ENCODE measurements around the gene MAMLD1. TPM values are rescaled to one million over a fixed set of nuclear protein-coding genes. Genes with fewer than 3 reads are reported as not detected.
A peak's percentile ranks its signal among the peaks of the same experiment; 100 is the strongest.

Gene MAMLD1
- total and polyA plus RNA-seq, 2 donors (not counting 3 experiments of a cell fraction or from before 2014, with no cell fraction given) = 2.5 to 5.6 TPM

DNA sequence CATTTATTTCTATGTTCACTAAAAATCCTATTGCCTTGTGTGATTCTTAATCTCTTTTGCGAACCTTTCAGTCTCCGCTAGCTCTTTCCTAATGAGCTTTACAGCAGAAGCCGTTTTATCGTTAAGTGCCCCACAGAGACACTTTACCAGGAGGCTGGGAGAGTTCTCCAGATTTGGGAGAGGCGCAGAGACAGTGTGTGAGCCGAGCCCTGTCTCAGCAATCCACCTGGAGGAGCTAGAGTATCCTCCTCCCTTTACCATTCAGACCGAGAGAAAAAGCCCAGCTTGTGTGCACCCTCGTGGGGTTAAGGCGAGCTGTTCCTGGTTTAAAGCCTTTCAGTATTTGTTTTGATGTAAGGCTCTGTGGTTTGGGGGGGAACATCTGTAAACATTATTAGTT lies 150.4 kb downstream of the MAMLD1 start:
- ChIA-PET POLR2A (no interaction called here), CTCF (interaction anchor here (1.4 kb wide), 1 partner anchor 9 kb away, joined by 3 read pairs; no protein-coding TSS in a partner anchor)
- H3K9ac ChIP-seq (replicated peaks; ENCODE audit: extremely low read depth, insufficient read depth, low read length) = no peak overlapping the region
- dilution Hi-C loops (cut with MboI; ENCODE audit: extremely low pct_ligation_motif_present, low sequenced_read_pairs) (no loop called here), intact Hi-C loops (cut with micrococcal nuclease) (no loop called here)
- no peaks in the 10 kb centered on the region for H3K9me3 ChIP-seq (replicated peaks; ENCODE audit: control insufficient read depth, insufficient read depth, low read length)
- H3K27me3 ChIP-seq (ENCODE audit: control insufficient read depth in 2 of 2, insufficient read depth in 2 of 2, low read length in 2 of 2) = no peaks in the 10 kb centered on the region
- H3K27ac ChIP-seq (ENCODE audit: insufficient read depth, low read depth, low read length) = no peak overlapping the region
- H3K4me1 ChIP-seq (ENCODE audit: control insufficient read depth, extremely low read depth, insufficient read depth, low read length) = peaks cover 9% of the 10 kb centered on the region
- no peak overlapping the region for H3K4me2 ChIP-seq (ENCODE audit: insufficient read depth, low read length)
- no peaks in the 10 kb centered on the region for H3K36me3 ChIP-seq (ENCODE audit: control insufficient read depth in 2 of 2, extremely low read depth in 1 of 2, insufficient read depth in 2 of 2, low read length in 2 of 2)
- DNase-seq (ENCODE audit: low read depth, low spot score) (no peak), FAIRE-seq (no peak)
- H4K20me1 ChIP-seq (replicated peaks; ENCODE audit: control insufficient read depth, extremely low read depth, insufficient read depth, low read length) = no peaks in the 10 kb centered on the region
- BruUV-seq (replicated peaks) = TSS peak; percentile 28
- no peak overlapping the region for H2AFZ ChIP-seq (ENCODE audit: low read depth, low read length)
- no peaks in the 10 kb centered on the region for H3K9me1 ChIP-seq (replicated peaks; ENCODE audit: control insufficient read depth, extremely low read depth, insufficient read depth, low read length)
- H3K79me2 ChIP-seq (ENCODE audit: control insufficient read depth, insufficient read depth, low read length) = no peaks in the 10 kb centered on the region
- H3K4me3 ChIP-seq (replicated peaks in 1 of 3; ENCODE audit: insufficient read depth in 1 of 3, low read depth in 1 of 3, low read length in 3 of 3) = no peak overlapping the region
- TF ChIP-seq, protein P1, sequence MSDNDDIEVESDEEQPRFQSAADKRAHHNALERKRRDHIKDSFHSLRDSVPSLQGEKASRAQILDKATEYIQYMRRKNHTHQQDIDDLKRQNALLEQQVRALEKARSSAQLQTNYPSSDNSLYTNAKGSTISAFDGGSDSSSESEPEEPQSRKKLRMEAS (IDR thresholded peaks at IDR 0.05; ENCODE audit: insufficient read depth, insufficient read length) = no peak

DNA sequence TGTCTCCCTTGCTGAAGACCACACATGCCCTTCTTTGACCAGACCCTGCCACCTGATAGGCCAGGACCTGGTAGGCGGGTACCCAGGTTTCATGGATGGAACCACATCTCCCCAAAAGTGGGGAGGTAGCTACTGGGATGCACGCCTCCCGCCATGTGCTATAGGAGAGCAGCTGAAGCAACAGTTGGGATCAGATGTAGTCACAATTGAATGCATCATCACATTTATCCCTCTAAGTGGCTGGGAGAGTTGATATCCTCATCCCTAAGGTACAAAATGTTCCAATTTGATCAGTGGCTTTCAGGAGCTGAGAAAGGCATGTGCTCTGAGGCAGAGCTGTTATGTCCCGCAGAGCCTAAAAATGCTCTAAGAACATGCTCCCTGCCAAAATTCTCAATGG lies 151.3 kb downstream of the MAMLD1 start:
- Histone ChIP-seq H3K36me3 (ENCODE audit: control insufficient read depth in 2 of 2, extremely low read depth in 1 of 2, insufficient read depth in 2 of 2, low read length in 2 of 2) (no peaks in the 10 kb centered on the region), H2AFZ (ENCODE audit: low read depth, low read length) (no peak overlapping the region), H3K4me1 (ENCODE audit: control insufficient read depth, extremely low read depth, insufficient read depth, low read length) (no peaks in the 10 kb centered on the region), H3K9me1 (replicated peaks; ENCODE audit: control insufficient read depth, extremely low read depth, insufficient read depth, low read length) (no peaks in the 10 kb centered on the region), H3K9ac (replicated peaks; ENCODE audit: extremely low read depth, insufficient read depth, low read length) (no peak overlapping the region), H3K27me3 (ENCODE audit: control insufficient read depth in 2 of 2, insufficient read depth in 2 of 2, low read length in 2 of 2) (no peaks in the 10 kb centered on the region), H3K27ac (ENCODE audit: insufficient read depth, low read depth, low read length) (no peak overlapping the region), H3K79me2 (ENCODE audit: control insufficient read depth, insufficient read depth, low read length) (no peaks in the 10 kb centered on the region), H3K9me3 (replicated peaks; ENCODE audit: control insufficient read depth, insufficient read depth, low read length) (no peaks in the 10 kb centered on the region), H3K4me2 (ENCODE audit: insufficient read depth, low read length) (no peak overlapping the region), H4K20me1 (replicated peaks; ENCODE audit: control insufficient read depth, extremely low read depth, insufficient read depth, low read length) (no peaks in the 10 kb centered on the region), H3K4me3 (replicated peaks in 1 of 3; ENCODE audit: insufficient read depth in 1 of 3, low read depth in 1 of 3, low read length in 3 of 3) (no peak overlapping the region)
- no peak for TF ChIP-seq FOS (IDR thresholded peaks at IDR 0.05; ENCODE audit: borderline replicate concordance, insufficient read depth, low read length)
- POLR2A ChIA-PET = no interaction called here
- BruUV-seq (replicated peaks) = no TSS peak
- dilution Hi-C loops (cut with MboI; ENCODE audit: extremely low pct_ligation_motif_present, low sequenced_read_pairs) (no loop called here), intact Hi-C loops (cut with micrococcal nuclease) (no loop called here)
- FAIRE-seq (no peak), DNase-seq (ENCODE audit: low read depth, low spot score) (no peak)
- CTCF ChIA-PET = no interaction called here

Data from endothelial cell of umbilical vein (primary cell).